HS-5 (cell line): ENCODE results near the gene MCEE.
"Not testable (repeated sequence)": the region's sequence is repeated elsewhere in the genome, so short reads cannot be mapped to it uniquely, and the experiment has no call there.

Experiments
- DNase-seq: peaks from one replicate; pipeline ENCODE4 v3.0.0-alpha.2; 2012; ENCODE audit warnings: low read depth

The MCEE gene

GRCh38 chr2:71130152-71130904 is at the start of gene MCEE, which contains the start of gene MPHOSPH10:
Gene MCEE (minus strand): TSS chr2:71130229. CDS start chr2:71130219, 10 bp downstream.
Gene MPHOSPH10 (plus strand): TSS chr2:71130634. CDS start chr2:71130666, 32 bp downstream.
- DNase-seq, result peak; percentile 61

- not testable (repeated sequence) for DNase-seq
Measured at GRCh38 chr2:71178836-71179235, 48.8 kb upstream of the MCEE start.

- DNase-seq, result no peak
Measured at GRCh38 chr2:71174207-71174606, 44.2 kb upstream of the MCEE start.

DNA sequence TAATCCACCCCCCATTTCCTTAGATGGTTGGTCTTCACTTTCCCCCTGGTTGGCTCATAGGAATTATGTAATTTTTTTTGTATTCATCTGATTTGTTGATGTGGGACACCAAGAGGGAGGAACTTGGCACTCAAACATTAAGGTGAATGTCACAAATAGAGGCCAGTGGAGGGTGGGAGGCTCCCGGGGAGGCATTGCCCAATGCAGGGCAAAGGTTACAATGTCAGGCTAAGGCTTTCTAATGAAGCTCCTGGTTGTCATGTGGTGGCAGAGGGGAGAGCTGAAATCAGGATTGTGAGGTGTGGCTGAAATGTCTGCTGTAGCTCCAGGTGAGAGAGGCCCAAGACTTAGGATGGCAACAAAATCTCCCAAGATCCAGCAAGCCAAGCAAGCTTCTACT is 43.1 kb upstream of the MCEE start:
- no peak for DNase-seq

DNA sequence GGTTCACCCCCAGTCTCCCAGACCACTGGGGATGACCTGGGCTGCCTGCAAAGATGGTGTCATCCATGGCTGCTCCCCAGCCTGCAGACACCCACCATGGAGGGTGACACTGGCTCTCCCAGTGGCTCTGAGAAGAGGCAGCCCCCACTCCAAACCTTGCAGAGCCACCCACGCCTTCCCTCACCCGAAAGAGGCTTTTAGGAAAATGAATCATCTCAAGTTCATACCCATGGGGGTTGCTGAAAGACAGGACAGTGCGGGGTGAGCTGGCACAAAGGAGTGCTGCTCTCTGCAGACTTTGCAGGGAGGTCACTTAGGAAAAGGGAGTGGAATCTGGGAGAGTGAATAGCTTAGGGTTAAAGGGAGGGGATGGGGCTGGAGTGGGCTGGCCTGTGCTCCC is 36.8 kb upstream of the MCEE start:
- DNase-seq, result no peak

DNA sequence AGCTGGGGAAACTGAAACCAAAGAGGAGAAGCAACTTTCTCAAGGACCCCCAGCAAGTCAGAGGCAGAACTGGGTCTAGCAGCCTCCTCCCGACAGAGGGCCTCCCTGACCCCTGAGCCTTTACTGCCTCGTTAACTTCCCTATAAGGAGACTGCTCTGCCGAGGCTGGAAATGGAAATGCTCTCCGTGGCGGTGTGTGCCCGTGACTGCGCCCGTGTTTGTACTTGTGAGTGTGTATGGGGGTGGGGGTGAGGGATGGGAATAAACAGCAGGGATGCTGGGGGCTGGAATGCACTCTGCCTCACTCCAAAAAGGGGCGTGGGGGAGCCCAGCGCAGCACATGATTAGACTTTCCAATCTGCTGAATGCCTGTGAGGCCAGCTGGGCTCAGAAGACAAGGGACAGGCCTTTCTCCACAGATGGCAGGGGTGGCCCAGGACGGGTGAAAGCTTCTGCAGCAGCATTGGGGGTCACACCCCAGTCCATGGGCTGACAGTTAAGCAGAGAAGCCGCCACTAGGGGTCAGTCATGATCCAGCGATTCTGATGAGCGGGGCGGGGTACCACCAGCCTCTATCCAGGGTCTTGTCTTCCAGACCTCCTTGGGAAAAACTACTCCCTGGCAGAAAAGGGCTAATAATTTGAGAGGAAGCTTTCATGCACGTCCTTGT is 27.2 kb upstream of the MCEE start:
- no peak for DNase-seq

- DNase-seq, result no peak
Measured at GRCh38 chr2:71156573-71156972, 26.5 kb upstream of the MCEE start.

DNA sequence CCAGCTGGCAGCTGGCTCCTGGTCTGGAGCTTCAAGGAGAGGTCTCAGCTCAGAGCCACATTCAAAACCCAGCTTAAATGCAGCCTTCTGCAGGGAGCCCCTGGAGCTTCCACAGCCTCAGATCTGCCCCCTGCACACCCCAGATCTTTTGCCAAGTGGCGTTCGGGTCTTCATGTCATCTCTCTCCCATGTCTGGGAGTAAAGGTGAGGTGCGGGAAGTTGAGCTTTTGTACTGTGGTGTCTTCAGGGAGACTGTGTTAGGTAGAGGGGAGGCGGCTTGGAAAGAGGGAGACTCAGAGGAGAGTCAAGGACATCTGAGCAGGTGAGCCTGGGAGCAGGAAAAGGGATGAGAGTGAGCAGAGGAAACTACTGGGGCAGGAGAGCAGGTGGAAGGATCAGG is 25.8 kb upstream of the MCEE start:
- DNase-seq, result no peak

- DNase-seq, result no peak
Measured at GRCh38 chr2:71154798-71155197, 24.8 kb upstream of the MCEE start.

DNA sequence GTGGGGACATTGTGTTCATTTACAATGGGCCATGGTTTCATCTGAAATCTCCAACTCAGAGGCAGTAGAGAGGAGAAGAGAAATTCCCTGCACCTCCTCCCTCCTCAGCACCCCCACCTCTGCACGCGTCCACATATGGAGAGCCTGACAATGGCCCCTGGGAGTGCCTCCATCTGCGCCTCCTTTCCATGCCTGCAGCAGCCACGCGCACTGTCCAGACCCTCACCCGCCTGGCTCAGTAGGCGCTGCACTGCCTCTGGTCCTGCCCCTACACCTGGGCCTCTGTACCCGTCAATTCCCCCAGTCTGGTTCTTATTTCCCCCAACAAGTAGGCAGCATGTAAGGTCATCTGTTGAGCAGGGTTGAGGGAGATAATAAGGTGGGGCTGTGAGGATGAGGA is 24.2 kb upstream of the MCEE start:
- DNase-seq, result no peak

GRCh38 chr2:71153585-71154224 is 23.7 kb upstream of the MCEE start:
- DNase-seq, result no peak

GRCh38 chr2:71151620-71152019 is 21.6 kb upstream of the MCEE start:
- DNase-seq, result no peak

DNA sequence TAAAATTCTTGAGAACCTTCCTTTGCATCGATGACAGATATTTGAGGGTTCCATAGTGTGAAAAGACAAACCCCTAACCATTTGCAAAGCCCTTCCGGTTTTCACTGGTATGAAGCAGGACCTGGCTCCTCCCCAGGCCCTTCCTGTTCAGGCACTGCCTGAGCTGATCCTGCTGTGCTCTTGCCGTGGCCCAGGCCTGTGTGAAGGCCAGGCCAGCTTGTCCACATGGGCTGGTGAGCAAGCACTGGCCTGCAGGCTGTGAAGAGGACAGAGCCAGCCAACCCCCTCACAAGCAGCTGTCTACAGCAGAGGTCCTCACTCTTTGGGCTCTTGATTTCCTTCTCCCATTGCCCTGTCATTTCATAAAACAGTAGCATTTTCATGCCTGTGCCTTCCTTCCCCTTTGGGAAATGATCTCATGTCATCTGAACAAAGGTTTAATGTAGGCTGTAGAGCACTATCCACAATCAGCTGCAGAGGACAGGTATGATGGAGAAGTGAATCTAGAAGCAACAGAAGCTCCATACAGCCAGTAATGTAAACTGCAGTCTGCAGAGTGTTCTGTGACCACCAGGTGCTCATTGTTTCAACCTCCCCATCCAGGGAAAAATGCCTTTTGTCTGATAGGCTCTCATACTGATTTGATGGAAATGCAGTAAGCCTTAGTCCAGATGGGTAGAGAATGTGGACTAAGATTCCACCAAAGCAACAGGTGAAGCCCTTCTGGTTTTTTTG is 20.2 kb upstream of the MCEE start:
- DNase-seq, result no peak

GRCh38 chr2:71148506-71149063 is 18.6 kb upstream of the MCEE start:
- no peak for DNase-seq

DNA sequence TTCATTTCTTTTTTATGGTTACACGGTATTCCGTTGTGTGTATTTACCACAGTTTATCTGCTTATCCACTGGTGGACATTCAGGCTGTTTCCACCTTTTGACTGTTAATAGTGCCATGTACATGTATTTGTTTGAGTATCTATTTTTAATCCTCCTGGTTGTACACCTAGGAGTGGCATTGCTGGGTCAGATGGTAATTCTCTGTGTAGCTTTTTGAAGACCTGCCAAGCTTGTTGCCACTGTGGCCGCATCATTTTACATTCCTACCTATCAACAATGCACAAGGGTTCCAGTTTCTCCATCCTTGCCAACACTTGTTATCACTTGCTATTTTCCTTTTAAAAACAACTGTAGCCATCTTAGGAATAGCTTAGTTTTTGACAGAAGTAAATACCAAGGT is 13.8 kb upstream of the MCEE start:
- DNase-seq, result no peak

- no peak for DNase-seq
Measured at GRCh38 chr2:71136174-71136573, 6.1 kb upstream of the MCEE start.

DNA sequence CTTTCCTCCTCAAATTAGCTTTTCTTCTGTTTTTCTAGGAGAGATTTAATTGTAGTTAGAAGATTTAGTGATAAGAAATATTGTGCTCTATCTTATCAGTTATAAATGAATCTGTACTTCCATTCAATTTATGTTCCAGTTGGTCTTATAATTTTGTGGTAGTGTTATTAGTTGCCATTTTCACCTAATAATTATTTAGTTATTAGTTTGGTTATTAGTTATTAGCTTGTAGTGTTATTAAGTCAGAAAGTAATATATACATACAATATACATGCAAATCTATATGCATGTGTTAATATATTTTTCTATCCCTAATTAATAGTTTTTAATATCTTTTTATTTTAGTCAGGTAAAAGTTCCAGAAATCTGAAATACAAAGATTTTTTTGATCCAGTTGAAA is 3.6 kb upstream of the MCEE start:
- DNase-seq, result no peak

DNA sequence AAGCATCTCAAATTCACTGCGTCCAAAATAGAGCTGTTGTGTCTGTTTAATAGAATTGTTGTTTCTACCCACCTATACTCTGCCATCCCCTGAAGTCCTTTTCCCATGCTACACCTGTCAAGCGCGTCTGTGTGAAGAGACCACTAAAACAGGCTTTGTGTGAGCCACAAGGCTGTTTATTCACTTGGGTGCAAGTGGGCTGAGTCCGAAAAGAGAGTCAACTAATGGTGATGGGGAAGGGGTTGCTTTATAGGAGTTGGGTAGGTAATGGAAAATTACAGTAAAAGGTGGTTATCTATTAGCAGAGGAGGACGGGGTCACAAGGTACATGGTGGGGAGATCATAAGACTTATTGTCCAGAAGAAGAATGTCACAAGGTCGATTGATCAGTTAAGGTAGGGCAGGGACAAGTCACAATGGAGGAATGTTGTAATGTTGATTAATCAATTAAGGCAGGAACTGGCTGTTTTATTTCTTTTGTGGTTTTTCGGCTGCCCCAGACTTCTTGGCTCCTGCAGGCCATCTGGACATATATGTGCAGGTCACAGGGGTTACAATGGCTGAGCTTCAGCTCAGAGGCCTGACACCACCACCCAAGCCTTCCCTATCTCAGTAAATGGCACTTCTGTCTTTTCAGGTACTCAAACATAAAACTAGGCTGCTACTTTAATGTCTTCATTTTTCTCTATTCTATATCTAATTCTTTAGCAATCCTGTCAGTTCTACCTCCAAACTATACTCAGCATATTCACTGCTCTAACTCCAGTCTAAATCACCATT is 1.5 kb upstream of the MCEE start:
- not testable (repeated sequence) for DNase-seq

GRCh38 chr2:71130905-71131244 is 846 bp upstream of the MCEE start:
- DNase-seq, result no peak

DNA sequence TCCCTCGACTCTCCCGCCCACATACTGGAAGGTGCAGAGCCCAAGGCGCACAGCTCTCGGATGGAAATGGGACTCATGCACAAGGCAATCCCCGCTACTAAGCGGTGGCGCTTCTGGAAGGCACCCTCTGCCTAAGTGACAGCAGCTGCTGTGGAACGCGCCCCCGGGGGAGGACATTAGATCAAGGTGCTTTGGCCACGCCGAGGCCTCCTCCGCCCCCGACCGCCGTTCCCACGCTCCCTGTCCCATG is 202 bp downstream of the MCEE start:
- DNase-seq, result peak; percentile 16

DNA sequence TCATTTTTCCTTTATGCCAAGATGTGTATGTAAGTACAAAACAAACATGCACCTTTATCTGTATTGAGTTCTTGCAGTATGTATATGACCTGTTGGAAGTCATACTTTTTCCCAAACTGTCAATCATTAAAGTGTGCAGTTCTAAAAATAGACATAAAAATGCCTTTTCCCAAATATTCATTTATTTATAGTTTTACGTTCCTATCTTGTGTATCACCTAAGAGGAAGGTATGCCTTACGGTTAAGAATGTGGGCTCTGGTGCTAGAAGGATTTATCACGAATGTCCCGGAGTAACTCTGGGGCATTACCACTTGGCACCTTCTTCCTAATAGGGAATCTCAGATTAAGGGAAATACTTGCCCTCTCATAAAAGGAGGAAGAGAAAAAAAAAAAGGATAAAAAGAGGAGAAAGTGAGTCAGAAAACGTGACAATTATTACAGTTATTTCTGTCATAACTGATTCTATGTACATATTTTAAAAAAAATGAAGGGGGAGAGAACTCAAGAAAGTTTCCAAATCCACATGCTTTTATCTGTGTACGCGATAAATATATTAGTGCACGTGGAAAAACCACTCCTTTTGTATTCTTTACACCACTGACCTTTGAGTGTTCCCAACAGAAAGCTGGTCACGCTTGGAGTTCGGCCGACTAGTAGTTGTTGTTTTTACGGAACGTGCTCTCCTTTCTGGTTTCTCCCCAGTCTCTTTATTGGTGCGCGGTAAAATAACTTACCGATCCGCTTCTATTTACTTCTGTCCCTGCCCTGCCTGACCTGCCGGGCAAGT is 721 bp downstream of the MCEE start:
- DNase-seq, result peak; percentile 5
